Kasumi-1 (cell line): ENCODE measurements around the gene RNLS.
"Not testable (repeated sequence)": the region's sequence is repeated elsewhere in the genome, so short reads cannot be mapped to it uniquely, and the experiment has no call there.

ENCODE experiments used
- DNase-seq, 2 experiments: peaks; one replicate each; lab custom pipeline; 2025; lab: John Stamatoyannopoulos, UW

The RNLS gene

GRCh38 chr10:88297103-88297502, 286.0 kb downstream of the RNLS start:
- DNase-seq, result no peak

DNA sequence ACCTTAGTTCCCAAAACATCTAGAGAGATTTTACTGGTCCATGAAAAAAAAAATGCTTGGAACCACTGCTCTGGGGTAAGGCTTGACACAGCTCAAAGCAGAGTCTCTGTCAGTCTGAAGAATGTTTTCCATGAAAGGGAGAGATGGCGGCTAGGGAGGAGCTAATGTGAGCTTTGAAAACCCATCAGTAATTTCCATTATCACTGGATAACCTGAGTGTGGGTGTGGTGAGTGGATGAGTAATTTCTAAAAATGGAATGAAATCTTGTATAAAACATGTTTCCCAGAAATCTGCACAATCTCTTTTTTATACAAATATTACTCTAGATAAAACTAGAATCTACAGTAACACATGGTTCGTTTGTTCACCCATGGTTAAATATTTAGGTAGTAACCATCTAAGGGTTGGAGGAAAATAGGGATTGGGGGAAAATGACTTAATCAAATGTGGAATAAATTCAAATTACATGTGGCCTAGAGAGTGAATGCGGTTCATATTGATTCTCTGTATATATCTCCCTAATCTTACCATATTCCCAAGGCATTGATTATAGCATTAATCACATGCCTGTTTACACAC, 289.4 kb downstream of the RNLS start:
- DNase-seq, result no peak

GRCh38 chr10:88293073-88293472, 290.0 kb downstream of the RNLS start:
- DNase-seq, result no peak

DNA sequence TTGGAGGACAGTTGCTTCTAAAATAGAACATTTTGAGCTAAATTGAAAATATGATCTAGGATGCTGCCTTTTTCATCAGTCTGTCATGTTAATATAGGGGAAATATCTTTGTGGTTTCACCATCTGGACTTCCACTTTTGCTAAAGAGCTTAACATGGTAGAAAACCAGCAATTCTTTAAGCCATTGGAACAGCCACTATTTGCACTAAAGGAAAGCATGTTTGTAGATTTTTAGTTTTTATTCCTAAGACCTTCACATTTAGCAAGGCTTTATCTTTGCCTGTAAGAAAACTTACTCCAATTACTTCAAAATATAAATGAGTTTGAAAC, 291.0 kb downstream of the RNLS start:
- DNase-seq, result peak; percentile 58 to 62

DNA sequence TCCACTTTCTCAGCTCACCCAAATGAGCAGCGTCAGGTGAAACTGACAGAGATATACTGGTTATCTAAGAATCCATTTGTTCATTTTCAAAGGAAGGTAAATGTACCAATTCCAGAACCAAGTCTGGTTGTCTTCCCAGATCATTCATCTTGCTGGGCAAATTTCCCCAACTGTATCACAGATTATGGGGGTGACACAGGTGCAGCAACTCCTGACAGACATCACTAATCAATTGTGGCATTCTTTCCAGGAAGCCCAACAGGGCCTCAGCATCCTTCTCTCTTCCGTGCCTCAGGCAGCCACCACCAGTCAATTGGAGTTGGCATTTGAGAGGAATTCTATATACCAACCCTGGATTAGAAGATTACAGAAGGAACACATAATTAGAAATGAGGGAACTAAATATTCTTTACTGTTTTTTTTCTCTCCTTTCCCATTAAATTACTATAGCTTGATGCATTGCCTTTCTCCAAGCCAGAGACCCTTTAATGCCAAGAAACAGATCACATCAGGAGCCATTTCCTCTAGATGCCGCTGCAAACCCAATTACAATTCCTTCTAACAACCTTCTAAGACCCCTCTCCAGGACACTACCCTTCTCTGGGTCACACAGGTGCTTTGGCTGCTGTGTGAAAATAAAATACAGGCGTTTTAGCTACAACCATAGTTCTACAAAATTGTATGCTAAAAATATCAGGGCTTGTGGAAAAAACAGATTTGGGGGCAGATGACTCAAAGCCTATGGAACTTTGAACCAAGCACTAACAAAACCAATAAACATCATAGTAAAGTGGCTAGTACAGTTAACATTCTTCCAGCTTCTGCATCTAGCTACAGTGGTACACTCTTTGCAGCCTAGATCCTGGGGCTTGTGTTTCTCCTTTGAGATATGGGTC, 291.6 kb downstream of the RNLS start:
- no peak for DNase-seq

DNA sequence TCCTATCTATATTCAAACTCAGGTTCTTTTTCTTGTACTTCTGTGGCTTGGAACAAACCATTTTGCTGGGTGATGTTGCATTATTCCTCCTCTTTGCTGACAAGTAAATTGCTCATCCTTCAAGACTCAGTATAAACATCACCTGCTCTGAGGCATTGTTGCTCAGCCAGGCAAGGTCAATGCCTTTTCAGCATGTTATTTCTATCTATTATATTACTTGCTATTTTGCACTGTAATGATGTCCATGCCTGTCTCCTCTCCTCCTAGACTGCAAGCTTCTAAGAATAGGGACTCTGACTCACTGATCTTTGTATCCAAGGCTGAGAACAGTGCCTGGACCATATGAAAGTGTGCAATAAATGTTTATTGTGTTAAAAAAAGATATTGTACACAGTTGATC, 293.8 kb downstream of the RNLS start:
- no peak for DNase-seq

DNA sequence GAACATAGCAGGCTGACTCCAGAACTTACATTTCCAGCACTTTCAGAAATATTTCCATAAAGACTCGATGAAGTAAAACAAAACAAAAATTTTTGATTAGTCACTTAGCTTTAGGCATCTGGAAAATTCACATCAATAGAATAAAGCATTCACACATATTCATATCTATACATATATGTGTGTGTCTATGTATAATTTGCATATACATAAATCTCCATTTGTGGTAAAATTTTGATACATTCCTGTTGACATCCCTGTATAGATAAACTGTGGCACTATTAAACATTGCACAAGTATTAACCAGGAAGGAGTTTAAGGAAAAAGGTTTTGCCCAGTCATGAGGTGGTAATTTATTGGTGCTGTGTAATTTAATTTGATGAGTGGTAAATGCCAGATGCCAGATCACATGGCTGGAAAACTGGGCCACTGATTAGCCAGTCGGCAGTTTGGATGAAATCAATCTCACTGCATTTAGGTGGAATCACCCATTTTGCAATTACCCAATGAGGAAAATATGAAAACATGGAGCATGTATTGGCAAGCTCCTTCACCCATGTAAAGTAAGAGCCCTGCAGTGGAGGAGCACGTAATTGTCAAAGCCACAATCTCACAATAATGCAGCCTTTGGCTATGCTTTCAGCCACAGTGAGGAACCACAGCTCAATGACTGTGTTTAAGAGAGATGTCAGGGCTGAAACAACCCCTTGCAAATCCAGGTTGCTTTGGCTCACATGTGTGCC, 294.6 kb downstream of the RNLS start:
- DNase-seq, result no peak

GRCh38 chr10:88286030-88286429, 297.1 kb downstream of the RNLS start:
- DNase-seq, result no peak

- peak; percentile 42 to 47 for DNase-seq
Measured at GRCh38 chr10:88281592-88282347, 301.3 kb downstream of the RNLS start.

DNA sequence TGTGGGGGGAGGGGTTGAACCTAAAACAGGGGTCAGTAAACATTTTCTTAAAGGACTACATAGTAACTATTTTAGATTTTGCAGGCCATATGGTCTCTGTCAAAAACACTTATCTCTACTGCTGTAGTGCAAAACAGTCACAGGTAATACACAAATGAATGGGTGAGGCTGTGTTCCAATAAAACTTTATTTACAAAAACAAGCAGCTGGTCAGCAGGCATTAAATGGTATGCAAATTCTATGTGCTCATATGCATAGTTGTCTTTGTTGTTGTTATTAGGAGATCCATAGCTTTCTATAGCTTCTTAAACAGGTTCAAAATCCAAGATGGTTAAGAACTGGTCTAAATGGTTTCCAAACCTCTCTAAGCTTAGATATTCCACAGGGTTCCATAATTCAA, 302.6 kb downstream of the RNLS start:
- DNase-seq, result no peak

GRCh38 chr10:88278912-88279311, 304.2 kb downstream of the RNLS start:
- peak; percentile 24 to 47 for DNase-seq

DNA sequence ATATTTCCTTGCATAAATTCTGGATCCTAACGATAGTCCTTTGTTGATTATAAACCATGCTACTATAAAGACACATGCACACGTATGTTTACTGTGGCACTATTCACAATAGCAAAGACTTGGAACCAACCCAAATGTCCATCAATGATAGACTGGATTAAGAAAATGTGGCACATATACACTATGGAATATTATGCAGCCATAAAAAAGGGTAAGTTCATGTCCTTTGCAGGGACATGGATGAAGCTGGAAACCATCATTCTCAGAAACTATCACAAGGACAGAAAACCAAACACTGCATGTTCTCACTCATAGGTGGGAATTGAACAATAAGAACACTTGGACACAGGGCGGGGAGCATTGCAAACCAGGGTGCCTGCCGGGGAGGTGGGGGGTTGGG, 306.2 kb downstream of the RNLS start:
- DNase-seq, result not testable (repeated sequence)

DNA sequence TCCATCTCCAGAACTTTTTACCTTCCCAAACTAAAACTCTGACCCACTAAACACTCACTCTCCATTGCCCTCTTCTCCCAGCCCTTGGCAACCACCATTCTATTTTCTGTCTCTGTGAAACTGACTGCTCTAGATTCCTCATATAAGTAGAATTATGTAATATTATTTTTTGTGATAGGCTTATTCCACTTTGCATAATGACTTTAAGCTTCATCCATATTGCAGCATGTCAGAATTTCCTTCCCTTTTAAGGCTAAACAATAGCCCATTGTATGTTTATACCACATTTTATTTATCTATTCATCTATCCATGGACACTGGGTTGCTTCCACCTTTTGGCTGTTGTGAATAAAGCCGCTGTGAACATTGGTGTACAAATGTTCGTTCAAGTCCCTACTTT, 308.8 kb downstream of the RNLS start:
- no peak for DNase-seq

DNA sequence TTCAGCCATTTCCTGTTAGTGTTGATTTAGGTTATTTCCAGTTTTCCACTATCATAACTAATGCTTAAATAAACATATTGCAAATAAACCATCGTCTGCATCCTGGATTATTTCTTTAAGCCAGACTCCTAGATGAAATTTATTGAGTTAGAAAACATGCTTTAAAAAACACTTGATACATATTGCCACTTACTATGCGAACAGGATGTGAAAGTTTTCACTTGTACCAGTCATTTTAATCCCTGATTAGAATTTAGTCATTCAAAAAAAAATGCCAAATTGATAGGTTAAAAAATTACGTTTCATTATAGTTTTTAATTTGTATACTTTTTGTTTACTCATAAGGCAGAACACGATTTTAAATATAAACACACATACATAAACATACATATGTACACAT, 309.6 kb downstream of the RNLS start:
- DNase-seq, result no peak

- DNase-seq, result peak; percentile 78 to 82
Measured at GRCh38 chr10:88271761-88272543, 311.2 kb downstream of the RNLS start.

DNA sequence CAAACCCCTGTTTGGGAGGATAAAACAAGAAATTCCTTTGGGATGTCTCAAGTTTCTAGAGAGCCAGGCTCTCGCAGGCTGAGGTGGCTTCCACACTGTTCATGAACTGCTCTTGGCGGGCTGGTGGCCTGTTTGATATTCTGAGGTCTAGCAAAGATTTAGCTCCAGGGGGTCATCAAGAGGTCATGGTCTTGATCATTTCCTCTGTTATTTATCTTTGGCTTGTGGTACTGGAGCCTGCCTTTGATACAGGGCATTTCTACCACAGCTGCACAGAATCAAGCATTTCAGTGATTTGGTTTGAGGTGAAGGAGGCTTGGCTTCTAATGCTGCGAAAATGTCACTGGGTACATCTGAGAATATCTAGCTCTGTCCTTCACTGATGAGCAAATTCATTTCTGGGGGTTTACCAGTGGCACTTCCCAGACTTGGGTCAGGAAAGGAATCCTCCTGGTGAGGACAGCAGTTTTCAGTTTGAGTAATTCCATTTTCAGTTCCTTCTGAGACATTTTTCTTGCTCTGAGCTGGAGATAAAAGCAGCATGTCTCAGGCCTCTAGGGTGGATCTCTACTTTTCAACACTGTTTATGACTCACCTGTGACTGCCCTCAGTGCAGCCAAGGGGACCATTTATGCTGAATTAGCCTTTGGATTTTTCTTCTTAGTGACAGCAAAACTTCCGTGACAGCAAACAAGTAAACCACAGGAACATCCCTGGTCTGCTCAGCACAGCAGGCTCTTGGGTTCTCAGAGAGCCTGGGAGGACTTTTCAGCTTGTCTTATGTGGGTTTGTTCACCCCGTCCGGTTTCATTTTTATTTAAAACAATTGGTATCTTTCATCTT, 312.0 kb downstream of the RNLS start:
- peak in 1 of 2 experiments; percentile 19 for DNase-seq

GRCh38 chr10:88270061-88270808, 312.9 kb downstream of the RNLS start:
- no peak for DNase-seq

GRCh38 chr10:88262591-88263234, 320.4 kb downstream of the RNLS start:
- no peak for DNase-seq

DNA sequence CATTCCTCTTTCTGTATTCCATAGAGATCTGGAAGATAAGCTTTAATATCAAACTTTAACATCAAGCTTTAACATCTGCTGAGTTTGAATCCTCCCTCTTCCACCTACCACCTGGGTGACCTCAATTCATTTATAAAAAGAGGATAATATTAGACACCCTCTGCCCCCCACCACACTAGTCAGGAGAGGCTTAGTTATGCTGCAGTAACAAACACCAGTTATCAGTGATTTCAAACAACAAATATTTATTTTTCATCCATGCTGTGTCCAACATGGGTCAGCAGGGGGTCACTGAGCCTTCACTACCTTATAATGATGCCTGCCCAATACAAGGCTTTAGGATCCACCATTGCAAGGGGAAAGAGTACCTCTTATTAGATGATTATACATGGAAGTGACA, 322.0 kb downstream of the RNLS start:
- DNase-seq, result no peak
